HG03025 (cell line): ENCODE measurements around the gene HIVEP1.
A peak's percentile ranks its signal among the peaks of the same experiment; 100 is the strongest.

ENCODE experiments used
- ATAC-seq: cut with Tn5 transposase; IDR thresholded peaks from one replicate; pipeline ENCODE4 v1.9.1; 2021; ENCODE audit warnings: mild to moderate bottlenecking, moderate library complexity; ENCODE audit not compliant: unreplicated experiment, low FRiP score

HIVEP1 gene

DNA sequence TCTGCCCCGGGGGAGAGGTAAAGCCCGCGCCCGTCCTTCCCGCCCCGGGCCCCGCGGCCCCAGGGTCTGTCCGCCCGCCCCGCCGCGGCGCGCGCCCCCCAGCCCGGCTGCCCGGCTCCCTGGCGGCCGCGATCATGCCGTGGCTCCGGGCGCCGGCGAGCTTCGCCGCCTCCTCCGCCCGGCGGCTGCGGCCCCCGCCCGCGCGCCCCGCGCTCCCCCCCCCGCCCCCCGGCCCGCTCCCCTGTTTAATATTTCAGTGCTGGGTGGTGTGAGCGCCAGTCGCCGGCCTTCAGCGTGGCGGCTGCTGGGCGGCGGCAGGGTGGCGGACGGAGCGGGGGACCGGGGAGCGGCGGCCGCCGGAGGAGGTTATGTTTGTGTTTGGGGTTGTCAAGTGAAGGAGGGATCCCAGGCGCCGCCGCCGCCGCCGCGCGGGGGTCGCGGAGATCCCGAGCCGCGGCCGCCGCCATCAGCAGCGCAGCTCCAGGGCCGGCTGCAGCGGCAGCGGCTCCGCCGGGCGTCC is at the start of gene HIVEP1:
HIVEP1 (plus strand) TSS at position 275 of the 520 bp plus-strand sequence. CDS start 3,317 bp downstream, outside the sequence.
- peak; percentile 1 for ATAC-seq

DNA sequence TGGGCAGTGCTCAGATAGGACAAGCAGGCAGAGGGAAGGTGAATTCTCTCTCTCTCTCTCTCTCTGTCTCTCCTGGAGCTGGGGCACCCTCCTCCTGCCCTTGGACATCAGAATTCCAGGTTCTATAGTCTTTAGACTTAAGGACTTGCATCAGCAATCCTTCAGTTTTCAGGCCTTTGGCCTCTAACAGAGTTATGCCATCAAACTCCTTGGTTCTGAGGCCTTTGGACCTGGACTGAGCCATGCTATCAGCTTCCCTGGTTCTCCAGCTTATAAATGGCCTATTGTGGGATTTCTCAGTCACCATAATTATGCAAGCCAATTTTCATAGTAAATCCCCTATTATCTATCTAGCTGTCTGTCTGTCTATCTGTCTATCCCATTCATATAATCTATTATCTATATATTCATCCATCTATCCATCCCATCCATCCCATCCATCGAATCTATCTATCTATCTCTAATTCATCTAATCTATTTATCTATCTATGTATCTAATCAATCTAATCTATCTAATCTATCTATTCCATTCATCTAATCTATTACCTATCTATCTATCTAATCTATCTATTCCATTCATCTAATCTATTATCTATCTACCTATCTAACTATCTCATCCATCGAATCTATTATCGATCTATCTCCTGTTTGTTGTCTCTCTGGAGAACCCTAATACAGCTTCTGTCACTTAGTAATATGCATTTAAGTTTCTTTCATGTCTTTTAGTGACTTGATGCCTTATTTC is 48.2 kb upstream of the HIVEP1 start:
- no peak for ATAC-seq

DNA sequence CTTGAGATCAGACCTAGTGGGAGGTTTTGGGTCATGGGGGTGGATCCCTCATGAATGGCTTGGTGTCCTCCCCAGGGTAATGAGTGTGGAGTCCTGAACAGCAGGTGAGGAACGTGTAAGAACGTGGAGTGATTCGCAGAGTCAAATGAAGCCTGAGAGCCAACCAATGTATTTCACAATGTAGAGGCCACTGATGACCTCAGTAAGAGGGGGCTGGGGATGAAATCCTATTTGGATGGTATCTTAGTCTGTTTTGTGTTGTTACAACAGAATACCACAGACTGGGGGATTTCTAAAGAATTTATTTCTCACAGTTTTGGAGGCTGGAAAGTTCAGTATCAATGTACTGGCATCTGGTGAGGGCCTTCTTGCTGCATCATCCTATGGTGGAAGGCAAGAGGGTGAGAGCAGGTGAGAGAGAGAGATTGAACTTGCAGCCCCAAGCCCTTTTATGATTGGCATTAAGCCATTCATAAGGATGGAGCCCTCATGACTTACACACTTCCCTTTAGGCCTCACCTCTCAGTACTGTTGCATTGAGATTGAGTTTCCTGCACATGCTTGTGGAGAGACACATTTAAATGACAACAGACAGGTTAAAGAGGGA is 47.3 kb upstream of the HIVEP1 start:
- no peak for ATAC-seq

DNA sequence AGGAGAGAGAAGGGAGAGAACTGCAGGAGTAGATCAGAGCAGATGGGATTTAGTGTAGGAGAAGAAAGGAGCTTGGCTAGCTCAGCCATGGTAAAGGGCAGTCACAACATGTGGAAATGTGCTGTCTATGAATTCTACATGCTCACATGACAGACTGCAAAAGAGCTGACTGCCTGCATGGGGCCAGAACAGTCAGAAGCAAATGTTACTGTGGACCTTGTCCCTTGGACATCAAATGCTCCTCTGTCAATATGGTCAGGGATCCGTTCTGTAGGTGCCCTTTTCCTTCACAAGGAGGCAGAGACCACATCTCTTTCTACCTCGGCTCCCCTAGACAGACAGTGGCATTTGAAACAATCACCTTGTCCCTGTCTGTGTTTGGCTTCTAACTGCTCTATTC is 46.6 kb upstream of the HIVEP1 start:
- no peak for ATAC-seq

DNA sequence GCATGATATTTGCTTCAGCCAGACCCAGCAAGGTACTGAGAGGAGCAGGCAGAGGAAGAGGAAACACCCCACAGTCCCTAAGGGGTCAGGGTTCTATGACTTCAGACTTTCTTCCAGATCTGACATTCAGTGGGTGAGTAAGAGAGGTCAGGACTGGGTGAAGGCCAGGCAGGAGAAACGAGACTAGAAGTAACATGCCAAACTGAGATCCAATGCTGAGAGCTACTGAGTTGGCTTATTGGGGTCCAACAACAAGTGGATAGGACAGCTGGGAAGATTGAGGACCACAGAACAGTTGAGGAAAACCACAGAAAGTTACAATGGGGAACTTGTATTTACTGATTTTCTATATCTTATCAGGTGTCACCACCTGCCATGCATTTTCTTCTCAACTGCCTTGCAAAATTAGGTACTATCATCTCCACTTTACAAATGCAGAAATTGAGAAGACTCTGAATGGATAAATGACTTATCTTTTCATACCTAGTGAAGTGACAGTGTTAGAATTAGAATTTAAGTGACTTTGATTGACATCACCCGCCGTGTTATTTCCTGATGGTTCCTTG is 43.8 kb upstream of the HIVEP1 start:
- no peak for ATAC-seq

DNA sequence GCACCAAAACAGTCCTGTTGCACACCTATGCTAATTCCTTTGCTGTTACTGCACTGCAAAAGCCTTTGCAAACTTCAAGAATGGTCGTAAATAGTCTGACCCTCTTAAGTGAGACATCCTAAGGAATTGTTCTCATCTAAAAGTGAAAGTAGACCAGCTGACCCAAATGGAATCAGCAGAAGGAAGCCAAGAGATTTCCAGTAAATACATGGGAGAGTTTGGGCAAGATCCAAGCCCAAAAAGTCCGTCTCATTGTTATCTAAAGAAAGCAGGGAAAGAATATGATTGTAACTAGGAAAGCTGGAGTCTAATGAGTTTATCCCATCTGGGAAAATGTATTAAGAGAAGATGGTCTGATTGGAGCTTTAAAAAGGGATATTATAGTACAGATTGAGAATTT is 43.0 kb upstream of the HIVEP1 start:
- ATAC-seq, result no peak

DNA sequence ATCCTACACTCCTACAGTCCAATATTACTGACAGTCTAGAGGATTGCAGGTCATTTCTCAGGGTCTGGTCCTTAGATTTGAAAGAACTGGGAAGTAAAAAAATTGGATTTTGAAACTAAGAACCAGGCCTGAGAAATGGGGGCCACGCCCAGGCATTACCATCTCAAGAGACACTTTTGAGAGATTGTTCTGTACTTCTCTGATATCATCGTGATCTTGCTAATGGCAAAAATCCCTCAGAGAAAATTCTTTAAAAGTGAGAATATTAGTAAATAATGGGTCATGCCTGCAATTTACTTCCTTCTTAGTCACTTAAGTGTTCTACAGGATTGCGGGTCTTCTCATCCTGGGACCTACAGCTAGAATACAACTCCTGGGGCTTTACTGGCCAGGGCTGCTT is 42.0 kb upstream of the HIVEP1 start:
- ATAC-seq, result no peak

DNA sequence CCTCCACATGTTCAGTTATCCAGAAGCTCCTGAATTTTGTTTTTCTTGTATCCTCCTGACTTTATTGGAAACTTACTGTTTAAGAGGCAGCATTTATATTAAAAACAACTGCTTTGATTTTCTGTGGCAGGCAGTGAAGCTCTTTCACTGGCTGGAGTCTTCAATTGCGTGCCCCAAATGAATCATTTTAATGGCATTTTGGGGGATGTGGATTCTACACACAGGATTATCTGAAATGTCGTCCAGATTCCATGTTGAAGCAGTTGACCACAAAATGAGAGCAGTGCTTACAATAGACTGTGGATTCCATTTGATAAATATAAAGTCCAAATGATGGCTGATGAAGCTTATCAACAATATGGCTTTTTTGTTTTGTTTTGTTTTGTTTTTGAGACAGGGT is 41.0 kb upstream of the HIVEP1 start:
- ATAC-seq, result no peak

DNA sequence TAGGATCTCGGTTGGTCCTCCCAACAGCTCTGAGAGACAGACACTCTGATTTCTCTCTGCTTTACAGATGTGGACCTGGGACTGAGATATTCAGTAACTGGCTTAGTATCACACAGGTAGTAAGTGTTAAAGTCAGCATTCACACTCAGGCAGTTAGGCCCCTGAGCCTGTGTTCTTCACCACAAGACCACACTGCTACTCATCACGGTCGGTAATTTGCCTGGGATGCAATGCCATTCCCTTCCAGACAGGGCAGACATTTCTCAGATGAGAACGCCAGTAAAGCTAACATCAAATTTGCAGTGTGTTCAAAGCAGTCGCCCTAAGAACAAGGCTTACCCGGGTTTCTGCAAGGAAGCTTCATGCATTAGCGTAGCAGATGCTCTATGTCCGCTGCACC is 39.8 kb upstream of the HIVEP1 start:
- ATAC-seq, result no peak

DNA sequence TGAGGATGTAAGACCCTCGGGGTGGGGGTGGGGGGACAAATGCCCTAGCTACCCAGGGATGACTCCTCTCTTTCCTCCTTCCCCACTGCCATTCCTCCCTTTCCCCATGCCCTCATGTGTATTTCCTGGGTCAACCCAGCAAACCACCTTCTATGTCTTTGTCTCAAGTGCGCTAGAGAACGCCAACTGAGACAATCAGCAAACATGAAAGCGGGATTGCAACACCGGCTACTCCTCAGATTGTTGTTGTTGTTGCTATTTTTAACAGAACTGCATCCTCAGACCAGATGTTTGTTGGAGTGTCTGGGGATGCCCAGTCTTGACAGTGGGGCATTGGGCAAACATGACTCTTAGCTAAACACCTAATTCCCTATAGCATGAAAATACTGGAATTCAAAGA is 39.3 kb upstream of the HIVEP1 start:
- ATAC-seq, result no peak

DNA sequence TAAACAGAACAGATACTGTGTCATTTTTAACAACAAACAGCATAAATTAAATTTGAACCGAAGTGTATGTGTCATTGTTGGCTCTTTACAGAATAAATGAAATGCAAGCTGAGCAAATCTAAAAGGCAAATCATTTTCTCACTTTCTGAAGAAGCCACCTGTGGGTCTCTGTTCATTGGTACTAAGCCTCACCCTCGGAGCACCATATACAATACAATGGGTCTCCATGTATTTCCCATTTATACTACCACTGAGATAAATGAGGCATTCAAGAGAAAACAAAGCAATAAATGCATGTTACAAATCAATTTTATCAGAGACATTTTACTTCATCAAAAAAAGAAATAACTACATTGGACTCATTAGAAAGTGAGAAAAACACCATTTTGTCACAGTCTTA is 38.9 kb upstream of the HIVEP1 start:
- ATAC-seq, result no peak

DNA sequence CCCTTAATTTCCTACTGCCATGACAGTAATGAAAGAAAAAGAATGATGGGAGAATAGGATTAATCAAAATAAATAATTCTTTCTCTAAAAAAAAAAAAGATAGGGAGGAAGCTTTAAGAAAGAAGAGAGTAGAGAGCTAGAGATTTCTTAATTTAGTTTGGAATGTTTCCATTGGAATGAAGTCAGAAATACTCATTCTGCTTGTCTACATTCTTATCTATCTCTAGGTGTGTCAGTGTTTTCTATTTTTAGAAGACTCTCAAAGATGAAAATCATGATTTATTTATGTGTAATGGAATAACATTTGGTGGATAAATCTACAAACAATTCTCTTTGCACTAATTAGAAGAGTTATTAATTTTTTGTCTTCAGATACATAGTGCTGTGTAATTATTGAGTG is 38.0 kb upstream of the HIVEP1 start:
- ATAC-seq, result no peak

DNA sequence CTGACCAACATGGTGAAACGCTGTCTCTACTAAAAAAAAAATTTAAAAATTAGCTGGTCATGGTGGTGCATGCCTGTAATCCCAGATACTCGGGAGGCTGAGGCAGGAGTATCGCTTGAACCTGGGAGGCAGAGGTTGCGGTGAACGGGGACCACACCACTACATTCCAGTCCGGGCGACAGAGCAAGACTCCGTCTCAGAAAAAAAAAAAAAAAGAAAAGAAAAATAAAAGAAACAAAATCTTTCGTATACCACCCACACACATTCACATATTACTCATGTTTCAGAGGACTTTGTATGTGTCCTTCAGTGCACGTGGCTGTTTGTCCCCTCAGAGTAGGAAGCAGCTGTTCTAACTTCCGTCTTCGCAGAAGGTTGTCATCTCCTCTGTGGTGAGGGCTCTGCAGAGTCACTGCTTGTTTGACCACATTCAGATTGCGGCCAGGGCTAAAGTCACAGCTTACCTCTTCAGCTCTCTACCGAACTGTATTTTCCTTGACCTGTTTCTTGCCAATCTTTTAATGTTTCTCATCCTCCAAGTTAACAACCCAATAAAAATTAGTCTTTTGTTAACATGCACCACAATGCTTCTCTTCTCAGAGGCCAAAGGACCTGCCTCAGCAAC is 36.6 kb upstream of the HIVEP1 start:
- no peak for ATAC-seq

DNA sequence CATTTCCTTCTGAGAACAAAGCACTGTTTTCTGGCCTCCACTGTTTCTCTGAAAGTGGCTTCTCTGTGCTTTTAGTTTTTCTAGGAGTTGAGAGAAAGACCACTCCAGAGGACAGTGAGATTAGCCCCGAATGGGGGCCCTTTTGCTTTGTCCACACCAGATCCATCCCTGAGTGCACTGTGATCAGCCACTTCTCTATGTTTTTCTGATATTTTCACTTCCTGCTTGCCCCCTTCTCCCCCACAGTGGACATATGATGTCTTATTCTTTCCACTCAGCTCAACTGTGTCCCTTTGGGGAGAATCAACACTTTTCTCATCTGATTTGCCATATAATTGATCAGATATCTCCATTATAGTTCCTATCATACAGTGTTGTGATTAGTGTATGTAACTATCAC is 35.6 kb upstream of the HIVEP1 start:
- no peak for ATAC-seq

DNA sequence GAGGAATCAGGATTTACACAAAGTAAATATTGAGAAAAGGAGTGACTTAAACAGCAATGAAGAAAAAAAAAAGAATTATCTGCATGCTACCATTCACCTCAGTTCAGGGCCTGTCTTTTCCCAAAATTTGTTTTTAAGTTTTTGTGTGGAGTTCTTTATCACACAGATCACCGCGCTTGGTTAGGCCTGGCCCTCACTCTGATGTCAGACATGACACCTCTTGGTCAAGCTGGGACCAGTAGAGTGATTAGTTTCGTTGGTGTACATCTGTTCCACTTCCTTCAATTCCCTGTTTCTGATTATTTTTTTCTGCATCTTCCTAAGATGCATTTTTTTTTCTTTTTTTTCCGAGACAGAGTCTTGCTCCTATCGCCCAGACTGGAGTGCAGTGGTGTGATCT is 34.9 kb upstream of the HIVEP1 start:
- no peak for ATAC-seq

DNA sequence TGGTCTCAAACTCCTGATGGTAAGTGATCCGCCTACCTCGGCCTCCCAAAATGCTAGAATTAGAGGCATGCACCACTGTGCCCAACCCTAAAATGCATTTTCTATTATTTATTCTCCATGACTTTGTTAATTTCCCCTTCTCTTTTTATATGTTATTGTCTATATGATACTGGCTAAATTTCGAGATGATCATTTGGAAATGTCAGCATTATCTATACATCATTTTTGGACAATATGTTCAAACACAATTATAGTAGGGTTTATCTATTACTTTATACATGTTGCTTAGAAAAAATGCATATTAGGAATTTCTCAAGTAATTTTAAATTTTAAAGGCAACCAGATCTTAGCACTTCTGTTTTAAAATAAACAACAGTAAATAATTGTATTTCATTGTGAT is 34.4 kb upstream of the HIVEP1 start:
- ATAC-seq, result no peak

DNA sequence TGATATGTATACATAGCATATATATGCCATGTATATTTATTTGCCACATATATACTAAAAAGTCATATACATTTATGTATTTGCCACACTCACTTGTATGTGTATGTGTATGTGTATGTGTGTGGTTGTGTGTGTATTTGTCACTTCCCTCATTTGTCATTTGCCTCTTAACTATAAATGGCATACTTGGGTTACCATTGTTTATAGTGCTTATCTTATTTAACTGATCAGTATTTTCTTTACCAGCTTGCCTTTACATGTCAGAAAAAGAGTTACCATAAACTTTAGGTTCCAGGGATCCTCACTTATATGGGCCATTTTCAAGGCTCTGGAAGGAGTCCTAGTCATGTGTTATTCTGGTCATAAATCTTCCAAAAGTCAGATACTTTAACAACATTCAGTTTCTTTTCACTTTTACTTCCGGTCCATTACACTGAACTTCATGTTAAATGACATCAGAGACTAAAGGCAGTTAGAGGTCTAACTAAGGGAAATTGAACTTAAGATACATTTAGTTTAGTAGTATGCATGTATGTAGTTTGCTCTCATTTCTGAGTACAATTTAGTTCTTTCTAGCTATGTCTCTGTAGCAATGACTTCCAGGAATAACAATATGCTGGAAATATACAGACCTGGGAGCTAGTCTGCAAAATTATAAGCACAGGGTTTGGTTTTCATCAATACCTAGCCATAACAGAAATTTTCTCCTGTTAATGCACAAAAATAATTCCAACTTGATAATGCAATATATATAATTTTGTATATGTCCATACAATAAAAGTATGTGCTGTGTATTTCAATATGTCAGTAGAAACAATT is 33.7 kb upstream of the HIVEP1 start:
- ATAC-seq, result no peak

DNA sequence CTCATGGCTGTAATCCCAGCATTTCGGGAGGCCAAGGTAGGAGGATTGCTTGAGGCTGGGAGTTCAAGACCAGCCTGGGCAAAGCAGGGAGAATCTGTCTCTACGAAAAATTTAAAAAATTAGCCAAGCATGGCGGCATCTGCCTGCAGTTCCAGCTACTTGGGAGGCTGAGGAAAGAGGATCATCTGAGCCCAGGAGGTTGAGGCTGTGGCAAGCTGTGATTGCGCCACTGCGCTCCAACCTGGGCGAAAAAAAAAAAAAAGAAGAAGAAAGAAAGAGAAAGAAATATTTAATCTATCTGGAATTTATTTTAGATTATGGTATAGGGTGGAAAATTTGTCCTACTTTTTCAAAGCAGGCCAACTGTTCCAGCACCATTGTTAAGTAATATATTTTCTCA is 32.2 kb upstream of the HIVEP1 start:
- ATAC-seq, result no peak

DNA sequence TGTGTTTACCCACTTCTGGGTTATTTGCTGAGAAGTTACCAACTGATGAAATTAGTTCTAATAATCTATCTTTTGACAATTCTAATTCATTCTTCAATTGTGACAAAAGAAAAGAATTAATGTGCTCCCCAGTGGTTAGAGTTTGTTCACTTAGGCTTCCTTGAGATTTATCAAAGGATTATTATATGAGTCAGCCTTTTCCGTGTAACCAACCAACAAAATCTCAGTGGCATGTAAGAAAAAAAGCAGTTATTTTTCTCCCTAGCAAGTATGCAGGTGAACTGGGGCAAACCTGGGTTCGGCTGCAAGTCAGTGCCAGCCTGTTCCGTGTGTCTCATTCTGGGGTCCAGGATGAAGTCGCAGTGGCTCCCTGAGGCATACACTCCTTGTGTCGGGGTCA is 28.8 kb upstream of the HIVEP1 start:
- ATAC-seq, result no peak

DNA sequence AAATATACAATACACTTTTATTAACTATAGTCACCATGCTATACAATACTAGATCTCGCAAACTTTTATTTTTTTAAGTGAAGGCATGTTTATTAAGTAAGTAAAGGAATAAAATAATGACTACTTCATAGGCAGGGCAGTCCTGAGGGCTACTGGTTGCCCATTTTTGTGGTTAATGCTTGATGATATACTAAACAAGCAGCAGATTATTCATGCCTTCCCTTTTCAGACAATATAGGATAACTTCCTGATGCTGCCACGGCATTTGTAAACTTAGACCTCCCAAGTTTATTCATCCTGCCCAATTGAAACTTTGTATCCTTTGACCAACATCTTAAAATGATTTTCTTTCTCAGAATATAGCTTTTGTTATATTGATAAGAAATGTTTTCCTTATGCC is 24.7 kb upstream of the HIVEP1 start:
- ATAC-seq, result no peak

DNA sequence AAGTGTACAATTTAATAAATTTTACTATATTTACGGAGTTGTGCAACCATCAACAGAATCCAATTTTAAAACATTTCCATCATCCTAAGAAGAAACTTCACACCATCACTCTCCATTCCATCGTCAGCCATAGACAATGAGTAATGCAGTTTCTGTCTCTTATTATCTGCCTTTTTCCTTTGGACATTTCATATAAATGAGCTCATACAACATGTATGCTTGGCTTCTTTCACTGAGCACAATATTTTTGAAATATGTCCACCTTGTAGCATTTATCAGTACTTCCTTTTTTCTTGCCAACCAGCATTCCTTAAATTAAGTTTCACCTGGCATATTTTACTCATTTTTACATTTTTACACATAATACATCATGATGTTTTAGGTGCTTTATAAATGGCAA is 22.7 kb upstream of the HIVEP1 start:
- no peak for ATAC-seq
